ENCODE data around the gene CCDC154. TPM values are rescaled to one million over a fixed set of nuclear protein-coding genes. Genes with fewer than 3 reads are reported as not detected.
A peak's percentile ranks its signal among the peaks of the same experiment; 100 is the strongest.

CCDC154 gene
- under 1 TPM in 3 of 6 experiments, not detected in 3; 0.10 to 0.52 (median 0.31) TPM for total RNA-seq (2021; fragmentation: NEBNext Ultra II Directional; extraction: Animal tissue kit (Norgen Biotek cat#: 25700))
- long read RNA-seq: 0 reads

- no peaks in the 10 kb centered on the region for H3K27me3 Mint-ChIP-seq (ENCODE audit: insufficient read depth)
- H3K4me3 Mint-ChIP-seq: no peak within 1 kb of the TSS
- no peak within 1 kb of the TSS for H3K27ac Mint-ChIP-seq
- H3K4me1 Mint-ChIP-seq (ENCODE audit: low read depth): no peaks in the 10 kb centered on the region
- DNase-seq: no peak
- no peaks in the 10 kb centered on the region for H3K9me3 Mint-ChIP-seq
- no peaks in the 10 kb centered on the region for H3K36me3 Mint-ChIP-seq (ENCODE audit: low read depth)
- no peak for TF ChIP-seq CTCF (IDR thresholded peaks at IDR 0.05)
Observed at GRCh38 chr16:1443980-1444729, at the start of gene CCDC154. CCDC154 (minus strand) TSS chr16:1444556; CDS start chr16:1444322, 234 bp downstream.

GRCh38 chr16:1493746-1494094, 49.4 kb upstream of the CCDC154 start:
- Mint-ChIP-seq H3K4me3 (peak overlapping the region; percentile 93), H3K9me3 (no peaks in the 10 kb centered on the region), H3K4me1 (ENCODE audit: low read depth) (peaks cover 15% of the 10 kb centered on the region), H3K27ac (peak overlapping the region; percentile 80), H3K27me3 (ENCODE audit: insufficient read depth) (no peaks in the 10 kb centered on the region; the same call in 1 of the 2 replicates), H3K36me3 (ENCODE audit: low read depth) (peaks cover 3% of the 10 kb centered on the region; the same call in 1 of the 2 replicates)
- DNase-seq: no peak
- TF ChIP-seq CTCF (IDR thresholded peaks at IDR 0.05): no peak

- Mint-ChIP-seq H3K4me1 (ENCODE audit: low read depth) (peaks cover 15% of the 10 kb centered on the region), H3K4me3 (peak within 1 kb of the TSS; percentile 93), H3K27me3 (ENCODE audit: insufficient read depth) (peaks cover 3% of the 10 kb centered on the region; the same call in 1 of the 2 replicates), H3K36me3 (ENCODE audit: low read depth) (no peaks in the 10 kb centered on the region), H3K9me3 (no peaks in the 10 kb centered on the region), H3K27ac (peak within 1 kb of the TSS; percentile 90)
- peak; percentile 55 for DNase-seq
- 0 out of 2 replicates have a peak, but pooled peaks have one; percentile 7 for TF ChIP-seq CTCF (IDR thresholded peaks at IDR 0.05)
Observed at GRCh38 chr16:1492923-1493745, 48.8 kb upstream of the CCDC154 start, which contains the start of gene TELO2. TELO2 (plus strand) TSS chr16:1493360; CDS start chr16:1494282, 922 bp downstream.

- H3K4me1 Mint-ChIP-seq (ENCODE audit: low read depth): peaks cover 15% of the 10 kb centered on the region
- peak overlapping the region; percentile 90 for H3K27ac Mint-ChIP-seq
Observed at GRCh38 chr16:1492082-1492922, 47.9 kb upstream of the CCDC154 start.

More at GRCh38 chr16:1492082-1492922, 47.9 kb upstream of the CCDC154 start:
- H3K27me3 Mint-ChIP-seq (ENCODE audit: insufficient read depth): peaks cover 3% of the 10 kb centered on the region; the same call in 1 of the 2 replicates
- H3K9me3 Mint-ChIP-seq: no peaks in the 10 kb centered on the region
- peak; percentile 18 for TF ChIP-seq CTCF (IDR thresholded peaks at IDR 0.05)
- no peak for DNase-seq
- H3K36me3 Mint-ChIP-seq (ENCODE audit: low read depth): no peaks in the 10 kb centered on the region
- H3K4me3 Mint-ChIP-seq: peak overlapping the region; percentile 93
